Neutrophil (primary cell): ENCODE measurements around the gene NSFL1C.

ENCODE experiments used
- H3K27ac ChIP-seq: fragments of 200-600 bp; sonication (generic); 2 replicates; pipeline ENCODE4 v1.5.1; 2016; ENCODE audit warnings: mild to moderate bottlenecking, moderate library complexity
- H3K27me3 ChIP-seq: fragments of 200-600 bp; sonication (generic); 2 replicates; pipeline ENCODE4 v1.6.0; 2016; ENCODE audit warnings: mild to moderate bottlenecking
- H3K36me3 ChIP-seq: fragments of 200-600 bp; sonication (generic); 2 replicates; pipeline ENCODE4 v1.5.1; 2017
- H3K4me1 ChIP-seq, 2 experiments: fragments of 200-600 bp in 1 of 2; sonication (generic) in 1 of 2; 1 replicate in 1 of 2; 2 replicates in 1 of 2; pipeline versions ENCODE4 v1.5.1 to v1.6.1; 2013 to 2016; ENCODE audit warnings: low read depth in 1 of 2, low read length in 1 of 2, mild to moderate bottlenecking in 1 of 2, moderate library complexity in 1 of 2; ENCODE audit not compliant: control insufficient read depth in 1 of 2, insufficient read depth in 1 of 2
- H3K4me3 ChIP-seq, 2 experiments: fragments of 200-600 bp in 1 of 2; sonication (generic) in 1 of 2; 1 replicate in 1 of 2; 2 replicates in 1 of 2; pipeline ENCODE4 v1.5.1; 2013 to 2016; ENCODE audit warnings: low read depth in 1 of 2, low read length in 1 of 2, mild to moderate bottlenecking in 1 of 2, moderate library complexity in 1 of 2
- H3K9me3 ChIP-seq: fragments of 200-600 bp; sonication (generic); 2 replicates; pipeline ENCODE4 v1.5.1; 2016
- TF ChIP-seq, protein P1 (sequence below): fragments of 200-600 bp; sonication (generic); IDR thresholded peaks from 2 replicates; pipeline ENCODE4 v1.5.1; 2016; ENCODE audit warnings: antibody characterized with exemption

NSFL1C gene

DNA sequence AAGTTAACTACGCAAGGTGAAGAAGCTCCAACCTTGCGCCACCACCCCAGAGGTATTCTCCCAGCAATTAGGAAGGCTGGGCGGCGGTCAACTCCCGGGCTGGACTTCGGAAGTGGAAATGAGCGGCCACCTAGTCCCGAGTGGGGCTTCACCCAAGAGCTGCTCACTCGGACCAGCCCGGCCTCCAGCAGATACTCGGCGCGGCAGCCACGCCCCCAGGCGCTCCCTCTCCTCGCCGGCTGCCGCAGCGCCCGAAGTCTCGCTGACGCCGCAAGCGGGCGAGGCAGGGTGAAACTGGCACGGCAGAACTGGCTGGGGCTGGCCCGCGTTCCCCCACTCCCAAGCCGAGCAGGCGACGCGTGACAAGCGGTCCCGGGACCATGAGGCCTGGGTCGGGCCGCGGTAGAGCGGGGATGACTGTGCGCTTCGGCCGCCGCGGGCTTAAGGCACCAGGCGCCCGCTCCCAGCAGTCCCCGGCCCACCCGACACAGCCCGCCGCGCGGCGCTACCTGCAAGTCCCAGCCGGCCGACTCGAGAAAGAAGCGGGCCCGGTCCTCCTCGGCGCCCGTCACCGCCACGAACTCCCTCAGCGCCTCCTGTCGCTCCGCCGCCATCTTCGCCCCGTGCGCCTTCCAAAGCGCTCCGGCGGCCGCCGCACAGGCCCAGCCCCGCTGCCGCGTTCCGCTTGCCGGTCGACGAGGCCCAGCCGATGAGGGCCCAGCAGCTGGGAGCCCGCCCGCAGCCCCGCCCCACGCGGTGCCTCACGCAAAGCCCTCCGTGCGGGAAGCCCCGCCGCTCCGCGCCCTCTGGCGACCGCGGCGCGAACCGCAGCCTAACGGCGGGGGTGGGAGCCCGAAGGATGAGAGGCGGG, at the start of gene NSFL1C:
NSFL1C (minus strand) TSS at position 639 of the 871 bp plus-strand sequence; CDS start at position 614, 25 bp downstream.
- TF ChIP-seq, protein P1, sequence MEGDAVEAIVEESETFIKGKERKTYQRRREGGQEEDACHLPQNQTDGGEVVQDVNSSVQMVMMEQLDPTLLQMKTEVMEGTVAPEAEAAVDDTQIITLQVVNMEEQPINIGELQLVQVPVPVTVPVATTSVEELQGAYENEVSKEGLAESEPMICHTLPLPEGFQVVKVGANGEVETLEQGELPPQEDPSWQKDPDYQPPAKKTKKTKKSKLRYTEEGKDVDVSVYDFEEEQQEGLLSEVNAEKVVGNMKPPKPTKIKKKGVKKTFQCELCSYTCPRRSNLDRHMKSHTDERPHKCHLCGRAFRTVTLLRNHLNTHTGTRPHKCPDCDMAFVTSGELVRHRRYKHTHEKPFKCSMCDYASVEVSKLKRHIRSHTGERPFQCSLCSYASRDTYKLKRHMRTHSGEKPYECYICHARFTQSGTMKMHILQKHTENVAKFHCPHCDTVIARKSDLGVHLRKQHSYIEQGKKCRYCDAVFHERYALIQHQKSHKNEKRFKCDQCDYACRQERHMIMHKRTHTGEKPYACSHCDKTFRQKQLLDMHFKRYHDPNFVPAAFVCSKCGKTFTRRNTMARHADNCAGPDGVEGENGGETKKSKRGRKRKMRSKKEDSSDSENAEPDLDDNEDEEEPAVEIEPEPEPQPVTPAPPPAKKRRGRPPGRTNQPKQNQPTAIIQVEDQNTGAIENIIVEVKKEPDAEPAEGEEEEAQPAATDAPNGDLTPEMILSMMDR: peak; percentile 98
- Histone ChIP-seq H3K36me3 (peaks cover 65% of the 10 kb centered on the region), H3K27me3 (no peaks in the 10 kb centered on the region)

DNA sequence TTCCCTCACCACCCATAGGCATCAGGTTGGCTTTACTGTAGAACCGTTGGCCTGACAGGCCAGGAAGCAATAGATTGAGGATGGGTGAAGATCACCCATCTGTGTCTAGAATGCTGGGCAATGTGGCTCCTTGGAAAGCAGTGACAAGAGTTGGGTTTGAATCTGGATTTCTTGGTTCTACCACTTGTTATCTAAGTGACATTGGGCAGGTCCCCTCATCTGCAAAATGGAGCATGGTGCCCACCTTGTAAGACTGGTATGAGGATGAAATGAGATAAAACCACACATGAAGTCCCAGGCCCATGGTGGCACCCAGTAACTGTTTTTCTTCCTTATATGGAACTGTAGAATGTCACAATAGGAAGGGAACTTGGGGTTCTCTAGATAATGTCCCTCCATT, 47.2 kb upstream of the NSFL1C start:
- Histone ChIP-seq H3K9me3 (no peaks in the 10 kb centered on the region), H3K36me3 (no peaks in the 10 kb centered on the region), H3K27me3 (peaks cover 3% of the 10 kb centered on the region), H3K4me3 (no peak overlapping the region), H3K4me1 (no peaks in the 10 kb centered on the region), H3K27ac (no peak overlapping the region)
- TF ChIP-seq, protein P1: no peak

More for the DNA sequence above, at the start of gene NSFL1C:
- Histone ChIP-seq H3K4me1 (peaks cover 82 to 93% of the 10 kb centered on the region in 2 experiments), H3K9me3 (no peaks in the 10 kb centered on the region), H3K4me3 (peak within 1 kb of the TSS; percentile 73 to 95), H3K27ac (peak within 1 kb of the TSS; percentile 96)

DNA sequence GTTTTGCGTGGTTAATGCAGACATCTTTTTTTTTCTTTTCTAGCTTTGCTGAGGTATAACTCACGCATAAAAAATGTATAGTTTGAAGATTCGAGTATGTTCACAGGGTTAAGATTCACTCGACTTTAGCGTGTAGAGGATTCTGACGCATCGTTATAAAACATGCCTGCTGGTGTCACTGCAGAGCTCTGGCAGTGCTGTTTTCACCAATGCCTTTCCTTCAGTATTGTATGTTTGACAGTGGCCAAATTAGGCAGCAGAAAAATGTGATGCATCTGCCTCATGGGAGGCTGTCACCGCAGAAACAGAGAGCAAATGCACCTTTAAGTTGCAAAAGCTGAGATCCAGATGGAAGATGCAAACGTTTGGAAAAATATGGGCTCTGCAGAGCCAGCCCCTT, 42.6 kb upstream of the NSFL1C start:
- TF ChIP-seq, protein P1: no peak
- Histone ChIP-seq H3K4me3 (no peak overlapping the region), H3K9me3 (no peaks in the 10 kb centered on the region), H3K27ac (no peak overlapping the region), H3K4me1 (no peaks in the 10 kb centered on the region), H3K36me3 (no peaks in the 10 kb centered on the region), H3K27me3 (peaks cover 3% of the 10 kb centered on the region)

DNA sequence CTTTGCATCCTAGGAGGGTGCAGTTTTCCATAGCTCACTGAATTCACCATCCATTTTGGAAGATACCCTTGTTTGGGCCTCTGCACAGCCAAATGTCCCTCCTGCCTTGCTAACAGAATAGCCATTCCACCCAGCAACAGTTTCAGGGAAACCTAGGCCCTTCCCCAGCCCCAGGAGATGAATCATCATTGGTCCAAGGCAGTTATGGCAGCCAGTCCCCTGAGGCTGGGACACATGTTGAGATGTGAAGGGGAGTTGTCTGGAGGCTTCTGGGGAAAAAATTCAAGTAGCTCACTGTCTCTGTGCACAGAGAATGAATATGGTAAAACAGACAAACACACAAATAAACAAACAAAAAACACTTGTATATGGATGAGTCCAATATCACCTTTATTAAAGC, 41.9 kb upstream of the NSFL1C start:
- H3K9me3 ChIP-seq: no peaks in the 10 kb centered on the region
- H3K36me3 ChIP-seq: no peaks in the 10 kb centered on the region
- H3K4me3 ChIP-seq: no peak overlapping the region
- peaks cover 3 to 4% of the 10 kb centered on the region in 2 experiments for H3K4me1 ChIP-seq
- peaks cover 3% of the 10 kb centered on the region for H3K27me3 ChIP-seq
- TF ChIP-seq, protein P1: no peak
- H3K27ac ChIP-seq: no peak overlapping the region

- Histone ChIP-seq H3K27me3 (peaks cover 3% of the 10 kb centered on the region), H3K36me3 (no peaks in the 10 kb centered on the region), H3K4me1 (peaks cover 7 to 9% of the 10 kb centered on the region in 2 experiments), H3K4me3 (no peak overlapping the region), H3K9me3 (no peaks in the 10 kb centered on the region), H3K27ac (no peak overlapping the region)
- TF ChIP-seq, protein P1: no peak
Measured at GRCh38 chr20:1507276-1507675, 40.6 kb upstream of the NSFL1C start.
